Testis (tissue), 2 donors: ENCODE results near the gene TST.

Experiments
- CTCF ChIP-seq, 3 experiments: fragments of 450-650 bp in 2 of 3; fragments of 200-600 bp in 1 of 3; sonication (generic) in 1 of 3; IDR thresholded peaks; one replicate each; pipeline ENCODE4 v1.5.1; 2016 to 2019; ENCODE audit warnings: antibody characterized with exemption in 3 of 3, mild to moderate bottlenecking in 2 of 3, moderate library complexity in 1 of 3
- POLR2A ChIP-seq: fragments of 450-650 bp; IDR thresholded peaks from one replicate; pipeline ENCODE4 v1.6.1; 2017; ENCODE audit warnings: antibody characterized with exemption, mild to moderate bottlenecking, moderate library complexity

GRCh38 chr22:36990457-36990856 lies 28.8 kb downstream of the TST start:
- no peak for TF ChIP-seq POLR2A
- TF ChIP-seq CTCF (IDR thresholded peaks at IDR 0.05): no peak
